ENCODE data around the gene FARSA. TPM values are rescaled to one million over a fixed set of nuclear protein-coding genes. Genes with fewer than 3 reads are reported as not detected.

FARSA gene
- total and polyA plus RNA-seq, 2 of the 8 experiments (the other 6 are each of a cell fraction or from before 2014, with no cell fraction given) = 61.0 to 103 TPM

DNA sequence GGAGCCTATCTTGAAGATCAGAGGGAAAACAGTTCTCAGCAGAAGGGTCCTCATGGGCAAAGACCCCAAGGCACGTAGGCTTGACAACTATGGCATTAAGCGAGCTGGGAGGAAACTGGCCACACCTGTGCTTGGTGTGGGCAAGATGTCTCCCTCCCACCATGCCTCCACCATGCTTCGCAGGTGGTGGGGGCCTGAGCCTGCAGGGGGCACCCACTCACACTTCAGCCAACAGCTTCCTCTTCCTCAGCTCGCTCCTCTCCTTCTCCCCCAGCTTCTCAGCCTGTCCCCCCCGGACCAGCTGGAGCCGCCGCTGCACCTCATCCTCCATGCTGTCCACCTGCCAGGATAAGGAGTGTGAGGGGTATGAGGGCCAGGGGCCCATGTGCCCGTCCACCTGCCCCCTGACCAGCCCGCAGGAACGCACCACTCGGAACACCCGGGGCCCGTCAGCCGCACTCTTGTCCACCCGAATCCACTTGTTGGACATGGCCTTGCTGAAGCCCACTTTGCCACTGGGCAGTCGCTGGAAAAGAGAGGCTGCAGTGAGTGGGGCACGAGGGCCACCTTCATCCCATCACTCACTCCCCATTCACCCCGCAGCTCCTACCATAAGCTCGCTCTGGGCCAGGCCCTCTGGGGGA lies 3.4 kb downstream of the FARSA start:
- Histone ChIP-seq H4K91ac (replicated peaks; ENCODE audit: insufficient read length, low read length) (no peak overlapping the region), H2BK15ac (ENCODE audit: low read length) (no peak overlapping the region), H3K79me1 (ENCODE audit: low read depth, low read length) (peaks cover 12% of the 10 kb centered on the region), H3K23ac (ENCODE audit: insufficient read length) (no peak overlapping the region), H3K4me2 (ENCODE audit: insufficient read depth in 1 of 2, low read depth in 2 of 2, low read length in 2 of 2) (no peak overlapping the region), H3K23me2 (ENCODE audit: low read depth, low read length) (peaks cover 7% of the 10 kb centered on the region; the same call in 1 of the 2 replicates), H3K18ac (ENCODE audit: extremely low read depth, low read length) (no peak overlapping the region), H3K4me1 (replicated peaks in 1 of 4; ENCODE audit: control insufficient read depth in 3 of 4, insufficient read depth in 4 of 4, low read length in 3 of 4) (peaks cover 0 to 5% (median under 1%) of the 10 kb centered on the region in 4 experiments; a peak in 2 of 7 replicates), H4K5ac (ENCODE audit: insufficient read length, low read depth, low read length) (no peak overlapping the region), H2AFZ (ENCODE audit: low read length) (no peak overlapping the region), H2BK20ac (ENCODE audit: low read length) (no peak overlapping the region), H4K8ac (ENCODE audit: extremely low read depth, insufficient read depth, low read length) (no peak overlapping the region), H3K56ac (replicated peaks; ENCODE audit: insufficient read length, low read depth, low read length) (no peak overlapping the region), H3K27ac (ENCODE audit: low read depth, low read length) (no peak overlapping the region), H2BK120ac (replicated peaks; ENCODE audit: low read depth, low read length) (no peak overlapping the region), H3K27me3 (replicated peaks in 1 of 4; ENCODE audit: control insufficient read depth in 3 of 4, extremely low read depth in 1 of 4, insufficient read depth in 3 of 4, low read length in 3 of 4) (no peaks in the 10 kb centered on the region), H2AK5ac (ENCODE audit: low read depth, low read length) (no peak overlapping the region), H2BK12ac (ENCODE audit: low read depth, low read length) (no peak overlapping the region), H3K9me3 (ENCODE audit: insufficient read depth in 2 of 2, low read depth in 1 of 2, low read length in 1 of 2) (no peaks in the 10 kb centered on the region), H3K4ac (replicated peaks; ENCODE audit: insufficient read length, low read depth, low read length) (no peak overlapping the region), H3K14ac (ENCODE audit: insufficient read length) (no peak overlapping the region), H4K20me1 (replicated peaks in 1 of 2; ENCODE audit: control insufficient read depth in 1 of 2, insufficient read depth in 2 of 2, low read length in 2 of 2) (peaks cover 3 to 8% of the 10 kb centered on the region in 2 experiments), H3K79me2 (ENCODE audit: control insufficient read depth in 1 of 2, insufficient read depth in 2 of 2, low read length in 2 of 2) (peaks cover 10 to 27% of the 10 kb centered on the region in 2 experiments), H2BK5ac (ENCODE audit: low read depth, low read length) (no peak overlapping the region), H3K4me3 (ENCODE audit: extremely low read depth in 1 of 4, insufficient read depth in 2 of 4, low read depth in 3 of 4, low read length in 4 of 4) (no peak overlapping the region), H3K36me3 (ENCODE audit: control insufficient read depth in 2 of 4, insufficient read depth in 4 of 4, low read length in 3 of 4) (peaks cover 20 to 53% (median 31%) of the 10 kb centered on the region in 4 experiments), H3K9ac (replicated peaks in 1 of 4; ENCODE audit: extremely low read depth in 1 of 4, low read depth in 3 of 4, low read length in 3 of 4) (no peak overlapping the region; a peak in 1 of 7 replicates)
- FAIRE-seq (no peak), DNase-seq (ENCODE audit: low read depth in 1 of 2, low spot score in 2 of 2) (no peak)
- TF ChIP-seq, protein P1, sequence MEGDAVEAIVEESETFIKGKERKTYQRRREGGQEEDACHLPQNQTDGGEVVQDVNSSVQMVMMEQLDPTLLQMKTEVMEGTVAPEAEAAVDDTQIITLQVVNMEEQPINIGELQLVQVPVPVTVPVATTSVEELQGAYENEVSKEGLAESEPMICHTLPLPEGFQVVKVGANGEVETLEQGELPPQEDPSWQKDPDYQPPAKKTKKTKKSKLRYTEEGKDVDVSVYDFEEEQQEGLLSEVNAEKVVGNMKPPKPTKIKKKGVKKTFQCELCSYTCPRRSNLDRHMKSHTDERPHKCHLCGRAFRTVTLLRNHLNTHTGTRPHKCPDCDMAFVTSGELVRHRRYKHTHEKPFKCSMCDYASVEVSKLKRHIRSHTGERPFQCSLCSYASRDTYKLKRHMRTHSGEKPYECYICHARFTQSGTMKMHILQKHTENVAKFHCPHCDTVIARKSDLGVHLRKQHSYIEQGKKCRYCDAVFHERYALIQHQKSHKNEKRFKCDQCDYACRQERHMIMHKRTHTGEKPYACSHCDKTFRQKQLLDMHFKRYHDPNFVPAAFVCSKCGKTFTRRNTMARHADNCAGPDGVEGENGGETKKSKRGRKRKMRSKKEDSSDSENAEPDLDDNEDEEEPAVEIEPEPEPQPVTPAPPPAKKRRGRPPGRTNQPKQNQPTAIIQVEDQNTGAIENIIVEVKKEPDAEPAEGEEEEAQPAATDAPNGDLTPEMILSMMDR (IDR thresholded peaks at IDR 0.05; ENCODE audit: control extremely low read depth in 1 of 3, insufficient read depth in 1 of 3, low read depth in 1 of 3, low read length in 3 of 3) = no peak
- TF ChIP-seq RAD21 (IDR thresholded peaks at IDR 0.05 in 1 of 2, conservative IDR thresholded peaks at IDR 0.05 in 1 of 2; ENCODE audit: low read depth in 2 of 2, low read length in 2 of 2) (no peak), FOSL1 (IDR thresholded peaks at IDR 0.05; ENCODE audit: insufficient read depth, low read depth, low read length) (no peak), ZNF274 (IDR thresholded peaks at IDR 0.05; ENCODE audit: borderline replicate concordance, extremely low read depth, low read length) (no peak), RBBP5 (IDR thresholded peaks at IDR 0.05; ENCODE audit: borderline replicate concordance, low read depth, low read length) (no peak)
- ChIA-PET CTCF (ENCODE audit: partially characterized antibody) (interaction anchor here (1.3 to 1.5 kb wide), 2 partner anchors 36 to 45 kb away, joined by 4 to 5 read pairs; no protein-coding TSS in a partner anchor), POLR2A (ENCODE audit: partially characterized antibody) (interaction anchor here (0.8 to 7.4 kb wide), 10 partner anchors 10 to 60 kb away, joined by 3 to 58 read pairs (median 3); partner anchors contain the start of gene SYCE2)
- 94% methylated on average over 11 of the region's 19 CpGs; no CpG with 5 or more reads in 1 of the 2 experiments for WGBS, 2 experiments (ENCODE audit: extremely low coverage in 1 of 2, insufficient coverage in 1 of 2, insufficient read length in 1 of 2, insufficient replicate concordance in 2 of 2, low coverage in 1 of 2, low lambda C conversion rate in 2 of 2, missing lambda C conversion rate in 1 of 2)
